ENCODE results near the gene TFAP2B. TPM values are rescaled to one million over a fixed set of nuclear protein-coding genes. Genes with fewer than 3 reads are reported as not detected.

The TFAP2B gene
- total RNA-seq, 1 experiment from 2014 or later, result not detected

DNA sequence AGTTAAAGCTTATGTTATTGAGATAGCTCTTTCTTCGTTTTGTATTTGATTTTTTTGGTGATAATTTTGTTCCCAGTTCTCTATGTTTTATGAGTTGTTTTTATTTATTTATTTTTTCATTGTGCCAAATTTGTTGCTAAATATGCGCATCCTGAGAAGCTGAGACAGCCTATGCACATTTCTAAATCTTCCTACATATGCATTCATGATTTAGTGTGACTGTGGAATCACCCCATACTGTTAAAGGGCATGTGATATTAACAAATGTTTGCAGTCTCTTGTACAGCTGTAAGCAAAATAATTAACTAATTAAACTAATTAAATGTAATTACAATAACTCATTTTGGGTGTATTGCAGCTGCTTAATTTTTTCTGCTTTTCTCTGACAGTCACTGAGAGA lies 10.4 kb downstream of the TFAP2B start:
- Histone ChIP-seq H3K18ac (ENCODE audit: insufficient read length, low read depth, low read length) (no peak overlapping the region), H3K27me3 (ENCODE audit: insufficient read depth, low read length) (peaks cover 80% of the 10 kb centered on the region), H3K14ac (ENCODE audit: insufficient read depth, low read length) (no peak overlapping the region), H4K20me1 (ENCODE audit: control insufficient read depth, insufficient read depth, insufficient read length) (no peaks in the 10 kb centered on the region), H3K56ac (ENCODE audit: insufficient read length, low read depth, low read length) (no peak overlapping the region), H3K9me3 (ENCODE audit: control insufficient read depth, low read depth, low read length) (no peaks in the 10 kb centered on the region), H2BK120ac (ENCODE audit: low read depth, low read length, poor library complexity, severe bottlenecking) (no peak overlapping the region), H4K5ac (ENCODE audit: insufficient read length, low read depth, low read length) (no peak overlapping the region), H3K23me2 (ENCODE audit: insufficient read length, low read depth, low read length, poor library complexity, severe bottlenecking) (no peaks in the 10 kb centered on the region), H3K9ac (ENCODE audit: extremely low read depth, insufficient read length, low read length) (no peak overlapping the region), H3K23ac (ENCODE audit: insufficient read length, low read depth, low read length) (no peak overlapping the region), H2BK15ac (ENCODE audit: low read depth, low read length) (no peak overlapping the region), H2BK12ac (ENCODE audit: insufficient read length, low read depth, low read length) (no peak overlapping the region), H2AK5ac (ENCODE audit: insufficient read length, low read length) (no peak overlapping the region), H3K4ac (ENCODE audit: low read depth, low read length) (no peak overlapping the region), H3K79me2 (ENCODE audit: insufficient read depth, low read length) (no peaks in the 10 kb centered on the region), H3K4me1 (ENCODE audit: insufficient read depth, low read length) (peaks cover 3% of the 10 kb centered on the region; the same call in 1 of the 2 replicates), H2BK5ac (ENCODE audit: insufficient read length, low read length) (no peak overlapping the region), H3K27ac (ENCODE audit: insufficient read length, low read depth, low read length) (no peak overlapping the region), H3T11ph (ENCODE audit: low read length) (no peak overlapping the region), H2BK20ac (ENCODE audit: low read depth, low read length, poor library complexity, severe bottlenecking) (no peak overlapping the region), H4K91ac (ENCODE audit: insufficient read length, low read depth, low read length) (no peak overlapping the region), H2AFZ (ENCODE audit: low read length) (no peak overlapping the region), H3K4me2 (ENCODE audit: insufficient read depth, insufficient read length, low read length) (no peak overlapping the region), H3K79me1 (ENCODE audit: insufficient read depth, low read depth, low read length, poor library complexity, severe bottlenecking) (no peaks in the 10 kb centered on the region), H4K8ac (replicated peaks; ENCODE audit: insufficient read length, low read depth, low read length) (no peak overlapping the region)
- no CpG with 5 or more reads among the region's 2 CpGs for WGBS (ENCODE audit: extremely low coverage, insufficient read length, low lambda C conversion rate)
- peaks cover 28 to 51% of the 10 kb centered on the region in 2 experiments for H3K4me1 Mint-ChIP-seq
- H3K4me3 Mint-ChIP-seq, result no peak overlapping the region
- no peak for DNase-seq
- TF ChIP-seq, protein P1, sequence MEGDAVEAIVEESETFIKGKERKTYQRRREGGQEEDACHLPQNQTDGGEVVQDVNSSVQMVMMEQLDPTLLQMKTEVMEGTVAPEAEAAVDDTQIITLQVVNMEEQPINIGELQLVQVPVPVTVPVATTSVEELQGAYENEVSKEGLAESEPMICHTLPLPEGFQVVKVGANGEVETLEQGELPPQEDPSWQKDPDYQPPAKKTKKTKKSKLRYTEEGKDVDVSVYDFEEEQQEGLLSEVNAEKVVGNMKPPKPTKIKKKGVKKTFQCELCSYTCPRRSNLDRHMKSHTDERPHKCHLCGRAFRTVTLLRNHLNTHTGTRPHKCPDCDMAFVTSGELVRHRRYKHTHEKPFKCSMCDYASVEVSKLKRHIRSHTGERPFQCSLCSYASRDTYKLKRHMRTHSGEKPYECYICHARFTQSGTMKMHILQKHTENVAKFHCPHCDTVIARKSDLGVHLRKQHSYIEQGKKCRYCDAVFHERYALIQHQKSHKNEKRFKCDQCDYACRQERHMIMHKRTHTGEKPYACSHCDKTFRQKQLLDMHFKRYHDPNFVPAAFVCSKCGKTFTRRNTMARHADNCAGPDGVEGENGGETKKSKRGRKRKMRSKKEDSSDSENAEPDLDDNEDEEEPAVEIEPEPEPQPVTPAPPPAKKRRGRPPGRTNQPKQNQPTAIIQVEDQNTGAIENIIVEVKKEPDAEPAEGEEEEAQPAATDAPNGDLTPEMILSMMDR (conservative IDR thresholded peaks at IDR 0.05), result no peak
- peaks cover 0 to 5% of the 10 kb centered on the region in 2 experiments; a peak in 1 of 5 replicates for H3K9me3 Mint-ChIP-seq
- peaks cover 100% of the 10 kb centered on the region for H3K27me3 Mint-ChIP-seq (ENCODE audit: low read depth)
- H3K36me3 Mint-ChIP-seq (ENCODE audit: insufficient read depth in 1 of 3, low read depth in 3 of 3), result no peaks in the 10 kb centered on the region; a peak in 1 of 7 replicates
- no peak overlapping the region for H3K27ac Mint-ChIP-seq

Data from H9 (cell line).